LNCaP clone FGC (cell line): ENCODE results near the gene PHLDB2.
A peak's percentile ranks its signal among the peaks of the same experiment; 100 is the strongest.

ENCODE experiments used
- DNase-seq: peaks from one replicate; pipeline ENCODE4 v3.0.0-alpha.2; 2011; ENCODE audit warnings: low read depth
- H3K4me3 ChIP-seq: 2 replicates; pipeline ENCODE4 v1.5.1; 2011; ENCODE audit warnings: mild to moderate bottlenecking, low read depth, low read length, control low read depth
- TF ChIP-seq, protein P1 (sequence below): IDR thresholded peaks from 2 replicates; pipeline ENCODE4 v1.5.1; 2012; ENCODE audit warnings: mild to moderate bottlenecking; ENCODE audit not compliant: control insufficient read depth, insufficient read depth; ENCODE audit errors: extremely low read depth

PHLDB2 gene

DNA sequence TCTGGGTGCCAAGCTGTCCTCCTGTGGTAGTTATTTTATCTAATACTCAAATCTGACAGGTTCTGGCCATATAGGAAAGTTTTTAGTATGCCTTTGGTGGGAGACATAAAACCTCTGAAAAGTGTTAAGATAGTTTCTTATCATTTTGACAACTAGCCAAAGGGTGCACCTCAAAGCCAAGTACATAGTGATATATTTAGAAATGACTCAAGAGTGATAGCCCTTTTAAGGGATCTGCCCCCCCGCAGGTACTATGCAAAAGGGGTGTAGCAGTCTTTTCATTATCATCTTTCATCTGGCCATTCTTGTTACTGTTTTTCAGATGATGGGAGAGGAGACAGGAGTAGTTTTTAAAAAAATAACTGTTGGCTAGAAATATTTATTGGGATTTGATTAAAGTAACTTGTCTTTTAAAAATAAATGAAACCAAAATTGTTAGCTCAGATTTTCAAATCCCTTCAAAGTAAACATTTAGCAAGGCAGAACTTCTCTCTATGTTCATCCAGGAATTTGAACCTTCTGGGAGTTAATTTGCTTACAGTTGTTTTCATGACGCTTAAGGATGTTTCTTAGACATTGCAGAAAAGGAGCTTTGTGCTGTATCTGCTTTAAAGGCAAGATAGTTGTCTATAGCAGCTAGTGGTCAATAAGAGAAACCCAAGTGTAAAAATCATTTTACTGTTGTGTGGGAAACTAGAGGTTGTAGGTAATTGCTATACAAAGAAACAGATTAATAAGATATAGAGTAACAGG lies 5.1 kb downstream of the PHLDB2 start:
- DNase-seq = no peak
- TF ChIP-seq, protein P1, sequence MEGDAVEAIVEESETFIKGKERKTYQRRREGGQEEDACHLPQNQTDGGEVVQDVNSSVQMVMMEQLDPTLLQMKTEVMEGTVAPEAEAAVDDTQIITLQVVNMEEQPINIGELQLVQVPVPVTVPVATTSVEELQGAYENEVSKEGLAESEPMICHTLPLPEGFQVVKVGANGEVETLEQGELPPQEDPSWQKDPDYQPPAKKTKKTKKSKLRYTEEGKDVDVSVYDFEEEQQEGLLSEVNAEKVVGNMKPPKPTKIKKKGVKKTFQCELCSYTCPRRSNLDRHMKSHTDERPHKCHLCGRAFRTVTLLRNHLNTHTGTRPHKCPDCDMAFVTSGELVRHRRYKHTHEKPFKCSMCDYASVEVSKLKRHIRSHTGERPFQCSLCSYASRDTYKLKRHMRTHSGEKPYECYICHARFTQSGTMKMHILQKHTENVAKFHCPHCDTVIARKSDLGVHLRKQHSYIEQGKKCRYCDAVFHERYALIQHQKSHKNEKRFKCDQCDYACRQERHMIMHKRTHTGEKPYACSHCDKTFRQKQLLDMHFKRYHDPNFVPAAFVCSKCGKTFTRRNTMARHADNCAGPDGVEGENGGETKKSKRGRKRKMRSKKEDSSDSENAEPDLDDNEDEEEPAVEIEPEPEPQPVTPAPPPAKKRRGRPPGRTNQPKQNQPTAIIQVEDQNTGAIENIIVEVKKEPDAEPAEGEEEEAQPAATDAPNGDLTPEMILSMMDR = no peak
- no peak overlapping the region for H3K4me3 ChIP-seq

GRCh38 chr3:111864821-111865656 lies 6.0 kb downstream of the PHLDB2 start:
- no peak overlapping the region for H3K4me3 ChIP-seq
- no peak for DNase-seq
- TF ChIP-seq, protein P1 = peak; percentile 48

- no peak for DNase-seq
- no peak overlapping the region for H3K4me3 ChIP-seq
- TF ChIP-seq, protein P1 = no peak
Observed at GRCh38 chr3:111867889-111868426, 8.9 kb downstream of the PHLDB2 start.

GRCh38 chr3:111870620-111871019 lies 11.6 kb downstream of the PHLDB2 start:
- TF ChIP-seq, protein P1 = no peak
- H3K4me3 ChIP-seq = no peak overlapping the region
- DNase-seq = no peak

GRCh38 chr3:111871809-111872623 lies 13.0 kb downstream of the PHLDB2 start:
- DNase-seq = no peak
- TF ChIP-seq, protein P1 = no peak
- no peak overlapping the region for H3K4me3 ChIP-seq

- TF ChIP-seq, protein P1 = no peak
- H3K4me3 ChIP-seq = no peak overlapping the region
- DNase-seq = no peak
Observed at GRCh38 chr3:111872979-111873378, 13.9 kb downstream of the PHLDB2 start.
